Gastroesophageal sphincter (tissue), 4 donors: Measurements from ENCODE around the gene ASB14. TPM values are rescaled to one million over a fixed set of nuclear protein-coding genes. Genes with fewer than 3 reads are reported as not detected.

Experiments used
- ATAC-seq: fragments of 150-250 bp; one replicate; pipeline ENCODE4 v1.9.1; 2016; ENCODE audit warnings: mild to moderate bottlenecking, moderate library complexity
- H3K27ac ChIP-seq, 4 donors: fragments of 200-600 bp; sonication (generic) in 3 of 4; 1 replicate in 3 of 4; 2 replicates in 1 of 4; pipeline ENCODE4 v1.5.1; 2016 to 2019
- H3K27me3 ChIP-seq: fragments of 200-600 bp; sonication (generic); one replicate; pipeline ENCODE4 v1.5.1; 2019
- H3K36me3 ChIP-seq, 2 donors: fragments of 200-600 bp; sonication (generic); one replicate each; pipeline ENCODE4 v1.5.1; 2019; ENCODE audit warnings: control low read depth in 1 of 2
- H3K4me1 ChIP-seq, 3 donors: fragments of 200-600 bp; sonication (generic); 1 replicate in 2 of 3; 2 replicates in 1 of 3; pipeline ENCODE4 v1.5.1; 2016 to 2019; ENCODE audit warnings: control low read depth in 2 of 3
- H3K4me3 ChIP-seq, 2 donors: fragments of 200-600 bp; sonication (generic); one replicate each; pipeline ENCODE4 v1.5.1; 2019; ENCODE audit warnings: mild to moderate bottlenecking in 1 of 2, moderate library complexity in 1 of 2
- H3K9me3 ChIP-seq, 3 donors: fragments of 200-600 bp; sonication (generic); one replicate each; pipeline ENCODE4 v1.5.1; 2017 to 2019; ENCODE audit warnings: control low read depth in 2 of 3
- EP300 ChIP-seq: sonication (generic); formaldehyde crosslinking; IDR thresholded peaks from one replicate; pipeline ENCODE4 v1.6.1; 2017; ENCODE audit warnings: antibody characterized with exemption, mild to moderate bottlenecking
- POLR2A ChIP-seq, 2 donors: fragments of 450-650 bp; IDR thresholded peaks; one replicate each; pipeline ENCODE4 v1.6.1; 2017; ENCODE audit warnings: antibody characterized with exemption in 2 of 2, mild to moderate bottlenecking in 2 of 2, moderate library complexity in 1 of 2
- POLR2AphosphoS5 ChIP-seq: sonication (generic); formaldehyde crosslinking; IDR thresholded peaks from one replicate; pipeline ENCODE4 v1.6.1; 2017; ENCODE audit warnings: antibody characterized with exemption
- WGBS, 2 donors: methylation state at CpG; one replicate each; pipeline ENCODE4 v1.1.5; 2018; ENCODE audit warnings: low coverage in 1 of 2; 5-methylcytosine and 5-hydroxymethylcytosine counted together
- total RNA-seq, 4 donors: library from RNA; depleted of rRNA; stranded (reverse); fragments of >200 nt; gene quantifications; one replicate each; pipeline ENCODE4 v1.1.0, GENCODE V29; 2016
- TF ChIP-seq, protein P1 (sequence below), 4 experiments: fragments of 200-600 bp in 2 of 4; fragments of 450-650 bp in 2 of 4; sonication (generic) in 1 of 4; IDR thresholded peaks; one replicate each; pipeline ENCODE4 v1.5.1; 2017 to 2019; ENCODE audit warnings: antibody characterized with exemption in 4 of 4, mild to moderate bottlenecking in 2 of 4, moderate library complexity in 2 of 4

Gene ASB14
- total RNA-seq, 4 donors from 2014 or later: 0.16 TPM; not detected in 3

DNA sequence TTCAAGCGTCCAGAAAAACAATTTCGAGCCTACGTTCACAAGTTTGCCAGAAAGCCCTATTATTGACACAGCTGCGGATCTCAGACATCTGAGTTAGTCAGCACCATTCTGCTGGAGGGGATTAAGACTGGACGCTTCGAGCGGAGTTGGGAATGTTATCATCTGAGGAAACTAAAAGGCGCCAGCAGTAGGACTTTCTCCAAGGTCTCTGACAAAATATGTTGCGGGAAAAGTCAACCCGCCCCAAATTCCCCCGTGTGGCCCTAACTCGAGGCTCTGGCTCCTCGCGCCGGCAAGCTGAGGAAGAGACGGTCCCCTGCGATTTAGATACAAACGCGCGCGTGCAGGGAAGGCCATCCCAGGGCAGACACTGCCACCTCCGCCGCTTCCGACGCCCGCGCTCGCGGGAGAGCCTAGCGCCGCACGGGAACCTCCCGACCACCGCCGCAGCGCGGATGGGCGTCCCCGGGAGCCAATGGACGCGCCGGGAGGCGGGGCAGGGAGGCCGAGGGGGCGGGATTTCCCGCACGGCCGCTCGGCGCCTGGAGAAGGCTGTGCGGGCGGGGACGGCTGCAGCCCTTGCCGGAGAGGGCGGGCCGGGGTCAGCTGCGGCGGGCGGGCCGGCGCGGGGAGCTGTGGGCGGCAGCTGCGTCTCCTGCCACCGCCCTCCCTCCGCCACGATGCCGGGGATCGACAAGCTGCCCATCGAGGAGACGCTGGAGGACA, 65.1 kb downstream of the ASB14 start, which contains the start of gene APPL1:
TSS of gene APPL1 (plus strand) at position 526 of the 726 bp plus-strand sequence. CDS start at position 681, 155 bp downstream.
- 0% methylated on average over 8 to 13 of the region's 71 CpGs for WGBS, 2 donors
- Histone ChIP-seq H3K9me3 (no peaks in the 10 kb centered on the region), H3K36me3 (no peaks in the 10 kb centered on the region), H3K27ac (peak within 1 kb of the TSS; percentile 83 to 98 (median 96)), H3K27me3 (no peaks in the 10 kb centered on the region), H3K4me1 (peaks cover 0 to 53% (median 9%) of the 10 kb centered on the region in 3 donors), H3K4me3 (peak within 1 kb of the TSS; percentile 67 to 97)
- peak; percentile 99 for ATAC-seq
- TF ChIP-seq EP300 (no peak), POLR2A (IDR thresholded peaks at IDR 0.05) (peak; percentile 80 to 82), POLR2AphosphoS5 (peak; percentile 78)
- TF ChIP-seq, protein P1, sequence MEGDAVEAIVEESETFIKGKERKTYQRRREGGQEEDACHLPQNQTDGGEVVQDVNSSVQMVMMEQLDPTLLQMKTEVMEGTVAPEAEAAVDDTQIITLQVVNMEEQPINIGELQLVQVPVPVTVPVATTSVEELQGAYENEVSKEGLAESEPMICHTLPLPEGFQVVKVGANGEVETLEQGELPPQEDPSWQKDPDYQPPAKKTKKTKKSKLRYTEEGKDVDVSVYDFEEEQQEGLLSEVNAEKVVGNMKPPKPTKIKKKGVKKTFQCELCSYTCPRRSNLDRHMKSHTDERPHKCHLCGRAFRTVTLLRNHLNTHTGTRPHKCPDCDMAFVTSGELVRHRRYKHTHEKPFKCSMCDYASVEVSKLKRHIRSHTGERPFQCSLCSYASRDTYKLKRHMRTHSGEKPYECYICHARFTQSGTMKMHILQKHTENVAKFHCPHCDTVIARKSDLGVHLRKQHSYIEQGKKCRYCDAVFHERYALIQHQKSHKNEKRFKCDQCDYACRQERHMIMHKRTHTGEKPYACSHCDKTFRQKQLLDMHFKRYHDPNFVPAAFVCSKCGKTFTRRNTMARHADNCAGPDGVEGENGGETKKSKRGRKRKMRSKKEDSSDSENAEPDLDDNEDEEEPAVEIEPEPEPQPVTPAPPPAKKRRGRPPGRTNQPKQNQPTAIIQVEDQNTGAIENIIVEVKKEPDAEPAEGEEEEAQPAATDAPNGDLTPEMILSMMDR (IDR thresholded peaks at IDR 0.05): peak in 1 of 4 experiments; percentile 17

DNA sequence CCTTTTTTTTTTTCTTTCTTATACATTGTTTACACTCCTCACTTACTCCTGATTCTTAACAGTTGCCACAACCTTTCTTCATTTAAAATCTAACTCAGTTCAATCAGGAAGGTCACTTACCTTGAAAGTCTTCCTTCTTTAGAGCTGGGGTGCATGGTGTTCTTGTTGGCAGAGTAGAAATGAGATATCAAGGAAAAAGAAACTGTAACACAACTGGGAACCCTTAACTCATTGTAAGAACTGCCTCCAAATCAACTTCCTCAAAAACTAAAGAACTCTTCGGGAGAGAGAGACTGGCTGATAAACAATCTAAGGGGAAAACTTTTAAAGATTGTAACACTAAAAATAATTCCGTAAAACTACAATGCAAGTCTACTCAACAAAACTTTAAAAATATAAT, 66.3 kb downstream of the ASB14 start:
- Histone ChIP-seq H3K36me3 (no peaks in the 10 kb centered on the region), H3K9me3 (no peaks in the 10 kb centered on the region), H3K4me1 (peaks cover 0 to 41% (median 9%) of the 10 kb centered on the region in 3 donors), H3K4me3 (no peak overlapping the region), H3K27ac (peak overlapping the region in 1 of 4 donors; percentile 98), H3K27me3 (no peaks in the 10 kb centered on the region)
- TF ChIP-seq EP300: no peak
- TF ChIP-seq, protein P1 (IDR thresholded peaks at IDR 0.05): no peak
- TF ChIP-seq POLR2AphosphoS5: no peak
- no peak for TF ChIP-seq POLR2A (IDR thresholded peaks at IDR 0.05)
- ATAC-seq: no peak
- WGBS, 2 donors: 42 to 70% methylated on average over 2 of the region's 2 CpGs

DNA sequence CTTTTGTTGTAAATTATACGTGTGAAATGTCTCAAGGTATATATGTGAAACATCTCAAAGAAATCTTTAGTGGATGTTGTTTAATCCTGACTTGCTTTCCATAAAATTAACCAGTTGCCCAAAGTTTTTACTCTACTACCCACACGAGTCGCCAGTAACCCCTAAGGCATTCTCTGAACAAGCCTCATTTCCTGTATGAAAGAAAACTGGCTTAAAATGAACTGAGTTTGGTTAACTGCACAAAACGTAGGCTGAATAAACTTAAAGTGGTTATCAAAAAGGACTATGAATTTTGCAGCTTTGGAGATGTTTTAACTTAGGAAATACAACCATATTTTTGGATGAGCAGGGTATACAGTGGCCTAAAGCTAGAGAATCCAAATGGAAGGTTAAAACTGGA, 67.6 kb downstream of the ASB14 start:
- TF ChIP-seq POLR2AphosphoS5: no peak
- TF ChIP-seq EP300: no peak
- no peak for TF ChIP-seq POLR2A (IDR thresholded peaks at IDR 0.05)
- TF ChIP-seq, protein P1 (IDR thresholded peaks at IDR 0.05): no peak
- Histone ChIP-seq H3K4me1 (peaks cover 0 to 28% (median 7%) of the 10 kb centered on the region in 3 donors), H3K27me3 (no peaks in the 10 kb centered on the region), H3K27ac (no peak overlapping the region), H3K36me3 (no peaks in the 10 kb centered on the region), H3K4me3 (no peak overlapping the region), H3K9me3 (no peaks in the 10 kb centered on the region)
- ATAC-seq: no peak
- 67 to 80% methylated on average over 2 to 4 of the region's 4 CpGs for WGBS, 2 donors

DNA sequence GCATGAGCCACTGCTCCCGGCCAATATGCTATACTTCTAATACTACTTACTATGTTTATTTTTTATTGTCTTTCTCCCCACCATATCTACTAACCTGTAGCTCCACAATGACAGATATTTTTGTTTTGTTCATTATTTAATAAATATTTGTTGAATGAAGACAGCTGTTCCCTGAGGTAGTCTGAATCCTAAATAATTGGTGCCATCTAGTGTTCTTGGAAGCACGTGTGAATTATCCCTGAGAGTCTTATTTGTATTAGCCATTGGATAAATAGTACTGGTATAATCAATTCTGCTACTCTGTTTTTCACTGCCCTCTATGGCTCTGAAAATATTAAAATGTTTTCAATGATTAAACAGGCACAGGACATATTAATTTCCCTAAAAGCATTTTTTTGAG, 70.6 kb downstream of the ASB14 start:
- Histone ChIP-seq H3K27ac (no peak overlapping the region), H3K27me3 (no peaks in the 10 kb centered on the region), H3K9me3 (no peaks in the 10 kb centered on the region), H3K4me1 (peaks cover 0 to 9% (median 0%) of the 10 kb centered on the region in 3 donors), H3K4me3 (no peak overlapping the region), H3K36me3 (no peaks in the 10 kb centered on the region)
- TF ChIP-seq, protein P1 (IDR thresholded peaks at IDR 0.05): peak in 1 of 4 experiments; percentile 39
- no peak for TF ChIP-seq POLR2AphosphoS5
- WGBS, 2 donors: 36 to 58% methylated on average over 2 of the region's 2 CpGs
- no peak for ATAC-seq

Other genes with a start within 250 kb of the ASB14 start
- not detected for gene SPATA12, start 232.0 kb downstream of the ASB14 start, total RNA-seq
- 10 to 100 TPM in 2 of 4 donors, 1 to 10 TPM in 2; 4.5 to 15.9 (median 8.7) TPM for gene IL17RD, start 127.3 kb downstream of the ASB14 start, total RNA-seq
- gene HESX1, start 92.7 kb downstream of the ASB14 start, total RNA-seq: not detected
- gene APPL1, start 65.0 kb downstream of the ASB14 start, total RNA-seq: 10 to 100 TPM; 39.5 to 59.8 (median 56.1) TPM